HepG2 (cell line): ENCODE results near the gene S100A16. TPM values are rescaled to one million over a fixed set of nuclear protein-coding genes. Genes with fewer than 3 reads are reported as not detected.

Experiments
- ATAC-seq: fragments of 200-7000 bp; cut with Tn5 transposase; 3 replicates; pipeline ENCODE4 v1.9.1; 2020; ENCODE audit warnings: mild to moderate bottlenecking, moderate library complexity
- BruUV-seq: library from RNA; stranded (reverse); fragments of 400-500 nt; replicated peaks from 2 replicates; lab custom pipeline; 2021; lab: Mats Ljungman, UMichigan
- CTCF ChIA-PET: fragments of 300-600 bp; formaldehyde crosslinking; extraction: SDS; loops from one replicate; lab custom pipeline; 2021; ENCODE audit warnings: low total read pairs, inconsistent platforms, low intra/inter-chr PET ratio; lab: Yijun Ruan, JAX
- POLR2A ChIA-PET: fragments of 350-600 bp; sonication (Branson Sonifier 250); formaldehyde crosslinking; loops from one replicate; lab custom pipeline; 2020; ENCODE audit warnings: antibody characterized with exemption, inconsistent platforms; lab: Yijun Ruan, JAX
- DNase-seq: peaks from one replicate; pipeline ENCODE4 v3.0.0-alpha.2; 2015; ENCODE audit warnings: low spot score
- FAIRE-seq: peaks from 3 replicates; lab custom pipeline; 2011; peaks lifted over from hg19 to GRCh38; lab: Jason Lieb, UNC
- H2AFZ ChIP-seq: one replicate; pipeline ENCODE4 v1.6.1; 2011; ENCODE audit warnings: low read length, inconsistent platforms
- H3K27ac ChIP-seq: fragments of 300-600 bp; 3 replicates; pipeline ENCODE4 v1.8.0; 2011; ENCODE audit warnings: mixed run types, mild to moderate bottlenecking, mixed read lengths, low read length, inconsistent platforms; ENCODE audit not compliant: insufficient read depth; ENCODE audit errors: extremely low read length
- H3K27me3 ChIP-seq, 2 experiments: fragments of 200-600 bp in 1 of 2; 2 replicates in 1 of 2; 3 replicates in 1 of 2; pipeline versions ENCODE4 v1.6.0 to v1.8.0; 2011; ENCODE audit warnings: low read length in 2 of 2, mild to moderate bottlenecking in 2 of 2, moderate library complexity in 2 of 2, inconsistent platforms in 1 of 2; ENCODE audit not compliant: insufficient read depth in 2 of 2, control insufficient read depth in 1 of 2
- H3K36me3 ChIP-seq, 2 experiments: fragments of 200-600 bp in 1 of 2; replicated peaks in 1 of 2; 2 replicates in 1 of 2; 3 replicates in 1 of 2; pipeline versions ENCODE4 v1.5.1 to v1.8.0; 2011; ENCODE audit warnings: low read length in 2 of 2, inconsistent platforms in 1 of 2; ENCODE audit not compliant: insufficient read depth in 2 of 2, control insufficient read depth in 1 of 2
- H3K4me1 ChIP-seq: 2 replicates; pipeline ENCODE4 v1.5.1; 2012; ENCODE audit warnings: low read length, inconsistent platforms; ENCODE audit not compliant: insufficient read depth
- H3K4me2 ChIP-seq: 2 replicates; pipeline ENCODE4 v1.6.0; 2011; ENCODE audit warnings: low read depth, low read length, inconsistent platforms
- H3K4me3 ChIP-seq, 3 experiments: fragments of 200-600 bp in 1 of 3; sonication (generic), shearing (Covaris generic) in 1 of 3; replicated peaks in 1 of 3; 2 replicates each; pipeline ENCODE4 v1.5.1; 2011 to 2016; ENCODE audit warnings: low read length in 3 of 3, inconsistent platforms in 2 of 3, low read depth in 2 of 3, mild to moderate bottlenecking in 2 of 3, control low read depth in 1 of 3, mixed read lengths in 1 of 3; ENCODE audit not compliant: insufficient read depth in 1 of 3
- H3K79me2 ChIP-seq: one replicate; pipeline ENCODE4 v1.6.1; 2011; ENCODE audit warnings: low read length, inconsistent platforms; ENCODE audit not compliant: insufficient read depth
- H3K9ac ChIP-seq: 2 replicates; pipeline ENCODE4 v1.6.0; 2011; ENCODE audit warnings: mild to moderate bottlenecking, low read depth, low read length, inconsistent platforms; ENCODE audit not compliant: insufficient read depth
- H3K9me3 ChIP-seq: 2 replicates; pipeline ENCODE4 v1.5.1; 2012; ENCODE audit warnings: mild to moderate bottlenecking, low read length
- H4K20me1 ChIP-seq: 2 replicates; pipeline ENCODE4 v1.6.0; 2011; ENCODE audit warnings: inconsistent platforms, mild to moderate bottlenecking, low read length, moderate library complexity; ENCODE audit not compliant: insufficient read depth
- CREB3 ChIP-seq: sonication (generic); formaldehyde crosslinking; IDR thresholded peaks from 2 replicates; pipeline ENCODE4 v1.5.0; 2020; ENCODE audit warnings: missing genetic modification reagents
- MXD3 ChIP-seq: IDR thresholded peaks from 2 replicates; pipeline ENCODE4 v1.6.1; 2016; ENCODE audit warnings: mild to moderate bottlenecking, missing biosample characterization, missing genetic modification reagents
- POLR2A ChIP-seq, 2 experiments: IDR thresholded peaks; 2 replicates each; pipeline ENCODE4 v1.6.1; 2011; ENCODE audit warnings: low read depth in 2 of 2, low read length in 2 of 2, mild to moderate bottlenecking in 1 of 2, moderate library complexity in 1 of 2; ENCODE audit not compliant: insufficient read depth in 1 of 2
- POLR2AphosphoS5 ChIP-seq: IDR thresholded peaks from 2 replicates; pipeline ENCODE4 v1.6.1; 2012; ENCODE audit warnings: low read depth, low read length
- POLR2G ChIP-seq: fragments of 200-400 bp; formaldehyde crosslinking; IDR thresholded peaks from 2 replicates; pipeline ENCODE4 v1.6.1; 2018; ENCODE audit warnings: mild to moderate bottlenecking, low read depth, low read length, moderate library complexity
- RBM22 ChIP-seq: fragments of 200-400 bp; formaldehyde crosslinking; optimal IDR thresholded peaks from 2 replicates; pipeline ENCODE3; 2017; ENCODE audit warnings: mild to moderate bottlenecking, low read length, moderate library complexity
- YY1 ChIP-seq: IDR thresholded peaks from 2 replicates; pipeline ENCODE4 v1.6.1; 2011; ENCODE audit warnings: low read length, low read depth, moderate library complexity, mild to moderate bottlenecking; ENCODE audit not compliant: insufficient read depth, insufficient replicate concordance
- WGBS: methylation state at CpG from one replicate; pipeline ENCODE4 v1.1.6; 2017; ENCODE audit warnings: low lambda C conversion rate; 5-methylcytosine and 5-hydroxymethylcytosine counted together
- in situ Hi-C: cut with HindIII; loops from 2 replicates; pipeline ENCODE4 v1.10.0; 2017; ENCODE audit warnings: low pct_unique_long_range_greater_than_20kb; ENCODE audit not compliant: extremely low pct_ligation_motif_present
- intact Hi-C: fragments of 100-400 bp; cut with micrococcal nuclease; formaldehyde crosslinking; loops from one replicate; pipeline ENCODE4 v1.10.0; 2022; ENCODE audit not compliant: unreplicated experiment
- polyA plus RNA-seq, 8 experiments: library from polyadenylated mRNA; depleted of rRNA in 3 of 8; stranded (reverse) in 7 of 8; unstranded in 1 of 8; fragments of >200 nt; fragmentation: Illumina TruSeq in 4 of 8; extraction: Trizol in 4 of 8; gene quantifications; 2 replicates each; pipeline versions ENCODE4 v1.2.1 to v1.2.3, GENCODE V29; 2011 to 2016; ENCODE audit warnings: low read depth in 4 of 8, missing spikeins in 1 of 8, mixed read lengths in 1 of 8; ENCODE audit not compliant: insufficient read depth in 1 of 8
- total RNA-seq, 5 experiments: library from RNA; depleted of rRNA; stranded (reverse); fragments of >200 nt; fragmentation: Illumina TruSeq; extraction: Trizol; gene quantifications; 2 replicates each; pipeline ENCODE4 v1.2.3, GENCODE V29; 2016; ENCODE audit warnings: low read depth in 1 of 5

Gene S100A16
- total and polyA plus RNA-seq, 2 of the 13 experiments (the other 11 are each of a cell fraction or from before 2014, with no cell fraction given), result 46.0 to 195 TPM

DNA sequence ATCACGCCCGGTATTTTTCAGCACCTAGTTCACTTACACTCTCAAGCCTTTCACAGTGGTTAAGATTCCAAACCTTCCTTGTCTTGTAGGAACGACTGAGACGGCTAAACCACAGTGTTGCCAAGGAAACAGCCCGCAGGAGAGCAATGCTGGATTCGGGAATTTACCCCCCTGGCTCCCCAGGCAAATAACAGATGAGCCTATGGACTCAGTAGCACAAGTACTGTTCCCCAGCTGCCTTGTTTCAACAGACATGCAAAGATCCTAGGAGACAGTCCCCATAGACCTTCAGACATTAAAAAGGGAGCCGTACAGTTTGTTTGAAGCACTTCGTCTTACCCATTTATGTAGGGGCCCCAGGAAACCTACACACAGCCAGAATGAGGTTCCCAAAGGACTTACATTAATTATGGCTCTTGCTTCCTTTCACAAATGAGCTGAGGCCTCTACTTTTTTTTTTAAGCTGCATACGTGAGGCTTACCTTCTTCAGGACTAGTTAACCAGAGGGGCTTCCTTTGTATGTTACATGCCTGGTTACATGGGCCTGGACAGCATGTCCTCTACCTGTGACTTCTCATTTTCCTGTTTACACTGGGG lies 48.3 kb upstream of the S100A16 start:
- no peak overlapping the region for H3K4me2 ChIP-seq
- H3K36me3 ChIP-seq, result peaks cover 13 to 53% of the 10 kb centered on the region in 2 experiments
- H3K4me1 ChIP-seq, result peaks cover 17% of the 10 kb centered on the region
- H3K4me3 ChIP-seq, result no peak overlapping the region
- CTCF ChIA-PET, result no interaction called here
- no peaks in the 10 kb centered on the region; a peak in 1 of 5 replicates for H3K27me3 ChIP-seq
- TSS peak; percentile 19 for BruUV-seq
- POLR2A ChIA-PET, result interaction anchor here (2.0 kb wide), 1 partner anchor 81 kb away, joined by 4 read pairs; no protein-coding TSS in a partner anchor
- WGBS, result 94% methylated on average over 8 of the region's 9 CpGs
- H3K27ac ChIP-seq, result peak overlapping the region; percentile 17
- no peak overlapping the region for H2AFZ ChIP-seq
- peak in 1 of 2 experiments; percentile 40; a peak in 2 of 4 replicates for TF ChIP-seq POLR2A (IDR thresholded peaks at IDR 0.05; ENCODE audit: insufficient read depth in 1 of 2, low read depth in 2 of 2, low read length in 2 of 2)
- no peak for TF ChIP-seq MXD3 (CRISPR knock-in tag)
- no peak for TF ChIP-seq CREB3 (CRISPR knock-in tag)
- peak; percentile 71 for TF ChIP-seq POLR2G
- TF ChIP-seq POLR2AphosphoS5, result peak; percentile 58
- TF ChIP-seq RBM22, result peak; percentile 94
- FAIRE-seq (no peak), ATAC-seq (no peak), DNase-seq (no peak)
- no peaks in the 10 kb centered on the region for H3K9me3 ChIP-seq
- intact Hi-C loops (no loop called here), in situ Hi-C loops (no loop called here)
- no peaks in the 10 kb centered on the region for H4K20me1 ChIP-seq
- H3K9ac ChIP-seq, result no peak overlapping the region
- H3K79me2 ChIP-seq, result peaks cover 12% of the 10 kb centered on the region

DNA sequence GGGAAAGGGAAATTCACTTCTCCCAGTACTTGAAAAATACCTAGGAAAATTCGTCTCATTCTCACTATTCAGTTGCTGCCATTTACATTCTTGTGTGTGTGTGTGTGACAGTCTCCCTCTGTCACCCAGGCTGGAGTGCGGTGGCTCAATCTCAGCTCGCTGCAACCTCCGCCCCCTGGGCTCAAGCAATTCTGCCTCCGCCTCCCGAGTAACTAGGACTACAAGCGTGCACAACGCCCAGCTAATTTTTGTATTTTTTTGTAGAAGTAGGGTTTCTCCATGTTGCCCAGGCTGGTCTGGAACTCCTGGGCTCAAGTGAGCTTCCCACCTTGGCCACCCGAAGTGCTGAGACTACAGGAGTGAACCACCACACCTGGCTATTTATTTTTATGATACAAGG lies 46.7 kb upstream of the S100A16 start:
- Histone ChIP-seq H3K4me1 (peaks cover 29% of the 10 kb centered on the region), H2AFZ (no peak overlapping the region), H3K36me3 (peaks cover 10 to 37% of the 10 kb centered on the region in 2 experiments), H4K20me1 (no peaks in the 10 kb centered on the region), H3K9me3 (no peaks in the 10 kb centered on the region), H3K27ac (no peak overlapping the region), H3K4me2 (peak overlapping the region; percentile 93), H3K9ac (peak overlapping the region; percentile 78), H3K79me2 (peaks cover 12% of the 10 kb centered on the region), H3K27me3 (no peaks in the 10 kb centered on the region; a peak in 1 of 5 replicates), H3K4me3 (peak overlapping the region; percentile 80 to 96 (median 91); a peak in 5 of 6 replicates)
- no TSS peak for BruUV-seq
- DNase-seq, result no peak
- FAIRE-seq, result no peak
- 84% methylated on average over 9 of the region's 9 CpGs for WGBS
- in situ Hi-C loops (no loop called here), intact Hi-C loops (no loop called here)
- no peak for TF ChIP-seq YY1
- ChIA-PET CTCF (no interaction called here), POLR2A (interaction anchor here (0.8 to 2.3 kb wide), 3 partner anchors 12 to 28 kb away, joined by 3 to 18 read pairs (median 9); partner anchors contain the start of gene CHTOP)
- ATAC-seq, result no peak
